Liver (tissue), 9 donors: ENCODE measurements around the gene ATP6V0A4. TPM values are rescaled to one million over a fixed set of nuclear protein-coding genes. Genes with fewer than 3 reads are reported as not detected.

Source experiments
- DNase-seq: peaks from one replicate; pipeline ENCODE4 v3.0.0-alpha.2; 2017; ENCODE audit warnings: low spot score
- H3K27ac ChIP-seq, 2 donors: one replicate each; pipeline ENCODE4 v1.7.0; 2013; ENCODE audit warnings: inconsistent platforms in 2 of 2, low read length in 2 of 2, control low read depth in 1 of 2, low read depth in 1 of 2, mild to moderate bottlenecking in 1 of 2
- H3K27me3 ChIP-seq, 4 donors: one replicate each; pipeline versions ENCODE4 v1.6.1 to v1.7.0; 2013; ENCODE audit warnings: low read length in 3 of 4, inconsistent platforms in 1 of 4, mild to moderate bottlenecking in 1 of 4, moderate library complexity in 1 of 4; ENCODE audit not compliant: control insufficient read depth in 4 of 4, insufficient read depth in 4 of 4
- H3K36me3 ChIP-seq, 4 donors: one replicate each; pipeline versions ENCODE4 v1.6.1 to v1.7.0; 2013; ENCODE audit warnings: low read length in 3 of 4, mild to moderate bottlenecking in 3 of 4, low read depth in 1 of 4, moderate library complexity in 1 of 4; ENCODE audit not compliant: control insufficient read depth in 4 of 4, insufficient read depth in 3 of 4
- H3K4me1 ChIP-seq, 4 donors: one replicate each; pipeline versions ENCODE4 v1.6.1 to v1.7.0; 2013; ENCODE audit warnings: low read length in 3 of 4, mild to moderate bottlenecking in 3 of 4, moderate library complexity in 1 of 4; ENCODE audit not compliant: control insufficient read depth in 4 of 4, insufficient read depth in 4 of 4
- H3K4me3 ChIP-seq, 3 donors: one replicate each; pipeline versions ENCODE4 v1.6.1 to v1.7.0; 2013; ENCODE audit warnings: low read length in 3 of 3, control low read depth in 1 of 3, low read depth in 1 of 3, mild to moderate bottlenecking in 1 of 3
- H3K9ac ChIP-seq, 2 donors: one replicate each; pipeline ENCODE4 v1.7.0; 2013; ENCODE audit warnings: low read length in 2 of 2, mild to moderate bottlenecking in 2 of 2, moderate library complexity in 2 of 2, control low read depth in 1 of 2, low read depth in 1 of 2
- H3K9me3 ChIP-seq, 4 donors: one replicate each; pipeline versions ENCODE4 v1.6.1 to v1.7.0; 2013; ENCODE audit warnings: low read length in 3 of 4; ENCODE audit not compliant: control insufficient read depth in 4 of 4
- ATF3 ChIP-seq: IDR thresholded peaks from 2 replicates; pipeline ENCODE4 v1.6.1; 2016; ENCODE audit warnings: antibody characterized with exemption
- CTCF ChIP-seq: fragments of 150-350 bp; IDR thresholded peaks from 2 replicates; pipeline ENCODE4 v1.5.1; 2017; ENCODE audit warnings: improper control_type of control experiment, low read depth, low read length; ENCODE audit not compliant: missing input control
- EGR1 ChIP-seq, 2 donors: IDR thresholded peaks; 2 replicates each; pipeline ENCODE4 v1.6.1; 2016 to 2018; ENCODE audit warnings: antibody characterized with exemption in 2 of 2, low read depth in 2 of 2
- FOXA2 ChIP-seq: IDR thresholded peaks from 2 replicates; pipeline ENCODE4 v1.6.1; 2016; ENCODE audit warnings: antibody characterized with exemption
- GABPA ChIP-seq, 2 donors: IDR thresholded peaks in 1 of 2; conservative IDR thresholded peaks in 1 of 2; 2 replicates each; pipeline ENCODE4 v1.6.1; 2016; ENCODE audit warnings: antibody characterized with exemption in 2 of 2, mild to moderate bottlenecking in 1 of 2, moderate library complexity in 1 of 2
- HNF4A ChIP-seq, 2 donors: conservative IDR thresholded peaks; 2 replicates each; pipeline ENCODE4 v1.6.1; 2016; ENCODE audit warnings: antibody characterized with exemption in 2 of 2, mild to moderate bottlenecking in 2 of 2
- HNF4G ChIP-seq: IDR thresholded peaks from 2 replicates; pipeline ENCODE4 v1.6.1; 2016; ENCODE audit warnings: antibody characterized with exemption
- JUND ChIP-seq, 2 donors: IDR thresholded peaks; 2 replicates each; pipeline ENCODE4 v1.6.1; 2016; ENCODE audit warnings: antibody characterized with exemption in 2 of 2
- MAX ChIP-seq: IDR thresholded peaks from 2 replicates; pipeline ENCODE4 v1.6.1; 2016; ENCODE audit warnings: antibody characterized with exemption
- NR2F2 ChIP-seq: IDR thresholded peaks from 2 replicates; pipeline ENCODE4 v1.6.1; 2016; ENCODE audit warnings: antibody characterized with exemption
- RAD21 ChIP-seq, 2 donors: IDR thresholded peaks; 2 replicates each; pipeline ENCODE4 v1.6.1; 2016; ENCODE audit warnings: antibody characterized with exemption in 2 of 2, mild to moderate bottlenecking in 2 of 2
- REST ChIP-seq: IDR thresholded peaks from 2 replicates; pipeline ENCODE4 v1.6.1; 2016; ENCODE audit warnings: antibody characterized with exemption, mild to moderate bottlenecking
- RXRA ChIP-seq, 2 donors: IDR thresholded peaks; 2 replicates each; pipeline ENCODE4 v1.6.1; 2017 to 2018; ENCODE audit warnings: antibody characterized with exemption in 2 of 2, mild to moderate bottlenecking in 1 of 2
- SP1 ChIP-seq: IDR thresholded peaks from 2 replicates; pipeline ENCODE4 v1.6.1; 2018; ENCODE audit warnings: antibody characterized with exemption, mild to moderate bottlenecking
- TAF1 ChIP-seq: conservative IDR thresholded peaks from 2 replicates; pipeline ENCODE4 v1.6.1; 2016; ENCODE audit warnings: antibody characterized with exemption, mild to moderate bottlenecking
- YY1 ChIP-seq: IDR thresholded peaks from 2 replicates; pipeline ENCODE4 v1.6.1; 2016; ENCODE audit warnings: antibody characterized with exemption, mild to moderate bottlenecking
- ZBTB33 ChIP-seq: IDR thresholded peaks from 2 replicates; pipeline ENCODE4 v1.6.1; 2016; ENCODE audit warnings: antibody characterized with exemption
- WGBS: extraction: QIAGEN DNeasy Blood & Tissue Kit; methylation state at CpG from one replicate; pipeline ENCODE4 v1.1.7; 2013; 5-methylcytosine and 5-hydroxymethylcytosine counted together
- polyA plus RNA-seq, 2 donors: library from polyadenylated mRNA; stranded (reverse) in 1 of 2; unstranded in 1 of 2; fragments of 200-250 nt in 1 of 2; fragments of >200 nt in 1 of 2; fragmentation: Nextera tagmentation in 1 of 2; extraction: Ambion mirVana in 1 of 2; gene quantifications; one replicate each; pipeline versions ENCODE4 v1.2.1 to v1.2.3, GENCODE V29; 2013 to 2015
- total RNA-seq, 2 donors: library from RNA; depleted of rRNA; stranded (reverse); fragments of >200 nt; gene quantifications; one replicate each; pipeline ENCODE4 v1.2.3, GENCODE V29; 2014
- donor health status: healthy.
- donor health status: healthy.
- donor health status: healthy.
- donor health status: healthy.
- donor health status: healthy.

Gene ATP6V0A4
- total and polyA plus RNA-seq, 4 donors: not detected

GRCh38 chr7:138701537-138701923 lies 96.5 kb downstream of the ATP6V0A4 start:
- TF ChIP-seq GABPA (IDR thresholded peaks at IDR 0.05 in 1 of 2, conservative IDR thresholded peaks at IDR 0.05 in 1 of 2): no peak
- no peak for TF ChIP-seq JUND (IDR thresholded peaks at IDR 0.05)
- TF ChIP-seq EGR1 (IDR thresholded peaks at IDR 0.05; ENCODE audit: low read depth in 2 of 2): no peak
- TF ChIP-seq RAD21 (IDR thresholded peaks at IDR 0.05): no peak
- no peak for TF ChIP-seq RXRA (IDR thresholded peaks at IDR 0.05)
- no peak for TF ChIP-seq REST
- no peak for TF ChIP-seq CTCF
- no peak for TF ChIP-seq ATF3
- TF ChIP-seq NR2F2: no peak
- TF ChIP-seq YY1: no peak
- no peak for TF ChIP-seq HNF4A (conservative IDR thresholded peaks at IDR 0.05)
- TF ChIP-seq ZBTB33: no peak
- TF ChIP-seq SP1: no peak
- TF ChIP-seq TAF1: no peak
- TF ChIP-seq HNF4G: no peak
- TF ChIP-seq MAX: no peak
- TF ChIP-seq FOXA2: no peak
- H3K27ac ChIP-seq: no peak overlapping the region
- no peak overlapping the region for H3K9ac ChIP-seq
- H3K4me1 ChIP-seq: no peaks in the 10 kb centered on the region
- H3K27me3 ChIP-seq: no peaks in the 10 kb centered on the region
- 90% methylated on average over 2 of the region's 2 CpGs for WGBS
- no peaks in the 10 kb centered on the region for H3K9me3 ChIP-seq
- no peaks in the 10 kb centered on the region for H3K36me3 ChIP-seq
- H3K4me3 ChIP-seq: no peak overlapping the region
- no peak for DNase-seq
